HuH-7.5 (cell line): ENCODE results near the gene LANCL3.
"Not testable (repeated sequence)": the region's sequence is repeated elsewhere in the genome, so short reads cannot be mapped to it uniquely, and the experiment has no call there.

Experiments used
- DNase-seq: peaks from one replicate; pipeline ENCODE4 v3.0.0; 2011; ENCODE audit warnings: low spot score

The LANCL3 gene

GRCh38 chrX:37613933-37614332 is 42.5 kb downstream of the LANCL3 start:
- DNase-seq = no peak

- DNase-seq = no peak
Measured at GRCh38 chrX:37627602-37628001, 56.1 kb downstream of the LANCL3 start.

- no peak for DNase-seq
Measured at GRCh38 chrX:37638047-37638446, 66.6 kb downstream of the LANCL3 start.

- DNase-seq = no peak
Measured at GRCh38 chrX:37640142-37640541, 68.7 kb downstream of the LANCL3 start.

- DNase-seq = no peak
Measured at GRCh38 chrX:37641859-37642258, 70.4 kb downstream of the LANCL3 start.

- no peak for DNase-seq
Measured at GRCh38 chrX:37644381-37645305, 73.2 kb downstream of the LANCL3 start.

- DNase-seq = no peak
Measured at GRCh38 chrX:37646254-37646653, 74.8 kb downstream of the LANCL3 start.

GRCh38 chrX:37650879-37651278 is 79.4 kb downstream of the LANCL3 start:
- DNase-seq = not testable (repeated sequence)

GRCh38 chrX:37651921-37652452 is 80.5 kb downstream of the LANCL3 start:
- DNase-seq = no peak

GRCh38 chrX:37652589-37653231 is 81.2 kb downstream of the LANCL3 start:
- DNase-seq = no peak

GRCh38 chrX:37653397-37654085 is 82.1 kb downstream of the LANCL3 start:
- DNase-seq = no peak

GRCh38 chrX:37658343-37659030 is 87.0 kb downstream of the LANCL3 start:
- no peak for DNase-seq

GRCh38 chrX:37659047-37659446 is 87.6 kb downstream of the LANCL3 start:
- DNase-seq = no peak

GRCh38 chrX:37662181-37662580 is 90.7 kb downstream of the LANCL3 start:
- no peak for DNase-seq

GRCh38 chrX:37666516-37666915 is 95.1 kb downstream of the LANCL3 start:
- no peak for DNase-seq

GRCh38 chrX:37667141-37667540 is 95.7 kb downstream of the LANCL3 start:
- DNase-seq = no peak

GRCh38 chrX:37672563-37672962 is 101.1 kb downstream of the LANCL3 start:
- no peak for DNase-seq

- DNase-seq = no peak
Measured at GRCh38 chrX:37676811-37677210, 105.3 kb downstream of the LANCL3 start.

GRCh38 chrX:37677243-37677642 is 105.8 kb downstream of the LANCL3 start:
- no peak for DNase-seq

- no peak for DNase-seq
Measured at GRCh38 chrX:37677765-37678164, 106.3 kb downstream of the LANCL3 start.

- no peak for DNase-seq
Measured at GRCh38 chrX:37678574-37678973, 107.1 kb downstream of the LANCL3 start.

GRCh38 chrX:37679230-37679629 is 107.8 kb downstream of the LANCL3 start:
- DNase-seq = no peak
